ENCODE results near the gene RPTOR.
"Not testable (repeated sequence)": the region's sequence is repeated elsewhere in the genome, so short reads cannot be mapped to it uniquely, and the experiment has no call there.

Gene RPTOR

GRCh38 chr17:80761110-80761871 is 216.7 kb downstream of the RPTOR start:
- Histone ChIP-seq H2AFZ (ENCODE audit: low read length) (no peak overlapping the region), H3K4me2 (ENCODE audit: low read length) (peak overlapping the region; percentile 46), H3K4me3 (ENCODE audit: low read depth, low read length, poor library complexity, severe bottlenecking) (peak overlapping the region; percentile 32), H3K36me3 (ENCODE audit: insufficient read depth, low read length) (peaks cover 71% of the 10 kb centered on the region), H3K9me3 (ENCODE audit: low read length) (no peaks in the 10 kb centered on the region), H3K27ac (ENCODE audit: low read depth, low read length, poor library complexity, severe bottlenecking) (peak overlapping the region; percentile 97), H3K9ac (ENCODE audit: low read length) (peak overlapping the region; percentile 62), H3F3A (ENCODE audit: insufficient read depth, low read length) (no peaks in the 10 kb centered on the region; the same call in 1 of the 2 replicates), H3K79me2 (ENCODE audit: insufficient read depth, low read length) (0 out of 2 replicates have a peak, but pooled peaks cover 9% of the 10 kb centered on the region), H3K4me1 (ENCODE audit: insufficient read depth, low read length, severe bottlenecking) (peaks cover 85% of the 10 kb centered on the region), H3K27me3 (ENCODE audit: insufficient read depth, low read length) (no peaks in the 10 kb centered on the region), H3K9me2 (ENCODE audit: low read depth, low read length) (no peaks in the 10 kb centered on the region), H4K20me1 (ENCODE audit: insufficient read depth, low read length) (no peaks in the 10 kb centered on the region)
- TF ChIP-seq EZH2 (IDR thresholded peaks at IDR 0.05; ENCODE audit: borderline replicate concordance, low read length) (no peak), CTCF (IDR thresholded peaks at IDR 0.05; ENCODE audit: low read length) (no peak)

- peak overlapping the region; percentile 97 for H3K27ac ChIP-seq (ENCODE audit: low read depth, low read length, poor library complexity, severe bottlenecking)
Observed at GRCh38 chr17:80762076-80762475, 217.4 kb downstream of the RPTOR start.

GRCh38 chr17:80763293-80763867 is 218.7 kb downstream of the RPTOR start:
- Histone ChIP-seq H3F3A (ENCODE audit: insufficient read depth, low read length) (no peaks in the 10 kb centered on the region; the same call in 1 of the 2 replicates), H3K79me2 (ENCODE audit: insufficient read depth, low read length) (peaks cover 12% of the 10 kb centered on the region), H3K4me1 (ENCODE audit: insufficient read depth, low read length, severe bottlenecking) (peaks cover 79% of the 10 kb centered on the region), H3K27ac (ENCODE audit: low read depth, low read length, poor library complexity, severe bottlenecking) (peak overlapping the region; percentile 97), H3K36me3 (ENCODE audit: insufficient read depth, low read length) (peaks cover 71% of the 10 kb centered on the region), H2AFZ (ENCODE audit: low read length) (no peak overlapping the region), H3K4me3 (ENCODE audit: low read depth, low read length, poor library complexity, severe bottlenecking) (no peak overlapping the region), H3K9me2 (ENCODE audit: low read depth, low read length) (no peaks in the 10 kb centered on the region), H3K9ac (ENCODE audit: low read length) (no peak overlapping the region), H4K20me1 (ENCODE audit: insufficient read depth, low read length) (no peaks in the 10 kb centered on the region), H3K9me3 (ENCODE audit: low read length) (no peaks in the 10 kb centered on the region), H3K27me3 (ENCODE audit: insufficient read depth, low read length) (no peaks in the 10 kb centered on the region), H3K4me2 (ENCODE audit: low read length) (no peak overlapping the region)
- no peak for TF ChIP-seq EZH2 (IDR thresholded peaks at IDR 0.05; ENCODE audit: borderline replicate concordance, low read length)
- no peak for TF ChIP-seq CTCF (IDR thresholded peaks at IDR 0.05; ENCODE audit: low read length)

More at GRCh38 chr17:80762076-80762475, 217.4 kb downstream of the RPTOR start:
- Histone ChIP-seq H2AFZ (ENCODE audit: low read length) (no peak overlapping the region), H3F3A (ENCODE audit: insufficient read depth, low read length) (no peaks in the 10 kb centered on the region; the same call in 1 of the 2 replicates), H3K9ac (ENCODE audit: low read length) (peak overlapping the region; percentile 62), H3K79me2 (ENCODE audit: insufficient read depth, low read length) (peaks cover 12% of the 10 kb centered on the region), H4K20me1 (ENCODE audit: insufficient read depth, low read length) (no peaks in the 10 kb centered on the region), H3K9me2 (ENCODE audit: low read depth, low read length) (no peaks in the 10 kb centered on the region), H3K9me3 (ENCODE audit: low read length) (no peaks in the 10 kb centered on the region), H3K27me3 (ENCODE audit: insufficient read depth, low read length) (no peaks in the 10 kb centered on the region), H3K4me3 (ENCODE audit: low read depth, low read length, poor library complexity, severe bottlenecking) (peak overlapping the region; percentile 32), H3K4me2 (ENCODE audit: low read length) (peak overlapping the region; percentile 46), H3K36me3 (ENCODE audit: insufficient read depth, low read length) (peaks cover 73% of the 10 kb centered on the region), H3K4me1 (ENCODE audit: insufficient read depth, low read length, severe bottlenecking) (peaks cover 89% of the 10 kb centered on the region)
- TF ChIP-seq CTCF (IDR thresholded peaks at IDR 0.05; ENCODE audit: low read length) (no peak), EZH2 (IDR thresholded peaks at IDR 0.05; ENCODE audit: borderline replicate concordance, low read length) (no peak)

- not testable (repeated sequence) for H2AFZ ChIP-seq (ENCODE audit: low read length); H4K20me1 ChIP-seq (ENCODE audit: insufficient read depth, low read length); H3K27me3 ChIP-seq (ENCODE audit: insufficient read depth, low read length); H3K9me3 ChIP-seq (ENCODE audit: low read length); H3K9me2 ChIP-seq (ENCODE audit: low read depth, low read length); H3F3A ChIP-seq (ENCODE audit: insufficient read depth, low read length)
- Histone ChIP-seq H3K4me1 (ENCODE audit: insufficient read depth, low read length, severe bottlenecking) (peaks cover 75% of the 10 kb centered on the region), H3K79me2 (ENCODE audit: insufficient read depth, low read length) (peaks cover 12% of the 10 kb centered on the region), H3K27ac (ENCODE audit: low read depth, low read length, poor library complexity, severe bottlenecking) (peak overlapping the region; percentile 92), H3K4me3 (ENCODE audit: low read depth, low read length, poor library complexity, severe bottlenecking) (peak overlapping the region; percentile 8), H3K9ac (ENCODE audit: low read length) (peak overlapping the region; percentile 47), H3K36me3 (ENCODE audit: insufficient read depth, low read length) (peaks cover 74% of the 10 kb centered on the region), H3K4me2 (ENCODE audit: low read length) (peak overlapping the region; percentile 49)
Observed at GRCh38 chr17:80764627-80765145, 220.0 kb downstream of the RPTOR start.

All from OCI-LY1 (cell line).